Activated T-cell treated with anti-CD3 and anti-CD28 coated beads, Interleukin-2, amount 50 U/mL, for 24 hours (primary cell): ENCODE data around the gene LGALS9.
"Not testable (repeated sequence)": the region's sequence is repeated elsewhere in the genome, so short reads cannot be mapped to it uniquely, and the experiment has no call there.

Experiments used
- DNase-seq: peaks from one replicate; pipeline ENCODE4 v3.0.0-alpha.2; 2020
- H3K27ac Mint-ChIP-seq: 2 replicates; pipeline ENCODE4 v1.8.0; 2020; ENCODE audit warnings: mild to moderate bottlenecking, mixed read lengths
- H3K27me3 Mint-ChIP-seq: 2 replicates; pipeline ENCODE4 v1.8.0; 2020; ENCODE audit warnings: mixed read lengths
- H3K36me3 Mint-ChIP-seq: 2 replicates; pipeline ENCODE4 v1.8.0; 2020; ENCODE audit warnings: low read depth, mixed read lengths
- H3K4me1 Mint-ChIP-seq: 2 replicates; pipeline ENCODE4 v1.8.0; 2020; ENCODE audit warnings: low read depth, mixed read lengths
- H3K4me3 Mint-ChIP-seq: 2 replicates; pipeline ENCODE4 v1.8.0; 2020; ENCODE audit warnings: mild to moderate bottlenecking, moderate library complexity, mixed read lengths
- H3K9me3 Mint-ChIP-seq: 2 replicates; pipeline ENCODE4 v1.8.0; 2020; ENCODE audit warnings: mixed read lengths

Gene LGALS9

GRCh38 chr17:27629260-27629659, 1.7 kb upstream of the LGALS9 start:
- Mint-ChIP-seq H3K27ac (peak overlapping the region; percentile 66), H3K36me3 (peaks cover 52% of the 10 kb centered on the region), H3K4me1 (peaks cover 35% of the 10 kb centered on the region)
- not testable (repeated sequence) for H3K9me3 Mint-ChIP-seq, H3K4me3 Mint-ChIP-seq, H3K27me3 Mint-ChIP-seq, DNase-seq

- H3K4me1 Mint-ChIP-seq, result peaks cover 41% of the 10 kb centered on the region
- H3K27me3 Mint-ChIP-seq, result no peaks in the 10 kb centered on the region
Observed at GRCh38 chr17:27631411-27631760, 398 bp downstream of the LGALS9 start.

GRCh38 chr17:27631897-27632725, 1.1 kb downstream of the LGALS9 start:
- H3K36me3 Mint-ChIP-seq, result peaks cover 29% of the 10 kb centered on the region

More at GRCh38 chr17:27631411-27631760, 398 bp downstream of the LGALS9 start:
- DNase-seq, result no peak
- peak overlapping the region; percentile 91 for H3K27ac Mint-ChIP-seq
- H3K9me3 Mint-ChIP-seq, result no peaks in the 10 kb centered on the region
- H3K36me3 Mint-ChIP-seq, result peaks cover 35% of the 10 kb centered on the region
- H3K4me3 Mint-ChIP-seq, result peak overlapping the region; percentile 71

GRCh38 chr17:27632766-27633165, 1.8 kb downstream of the LGALS9 start:
- Mint-ChIP-seq H3K27ac (peak overlapping the region; percentile 64), H3K36me3 (peaks cover 24% of the 10 kb centered on the region), H3K4me1 (peaks cover 41% of the 10 kb centered on the region)
- not testable (repeated sequence) for H3K27me3 Mint-ChIP-seq, DNase-seq, H3K4me3 Mint-ChIP-seq, H3K9me3 Mint-ChIP-seq

More at GRCh38 chr17:27631897-27632725, 1.1 kb downstream of the LGALS9 start:
- Mint-ChIP-seq H3K4me3 (peak overlapping the region; percentile 71), H3K27me3 (no peaks in the 10 kb centered on the region), H3K9me3 (no peaks in the 10 kb centered on the region), H3K4me1 (peaks cover 41% of the 10 kb centered on the region), H3K27ac (peak overlapping the region; percentile 91)
- no peak for DNase-seq

GRCh38 chr17:27633312-27634025, 2.5 kb downstream of the LGALS9 start:
- Mint-ChIP-seq H3K9me3 (no peaks in the 10 kb centered on the region), H3K4me1 (peaks cover 38% of the 10 kb centered on the region), H3K4me3 (no peak overlapping the region), H3K36me3 (peaks cover 20% of the 10 kb centered on the region), H3K27ac (peak overlapping the region; percentile 64), H3K27me3 (no peaks in the 10 kb centered on the region)
- no peak for DNase-seq

GRCh38 chr17:27634026-27634335, 3.0 kb downstream of the LGALS9 start:
- no peak for DNase-seq
- Mint-ChIP-seq H3K9me3 (no peaks in the 10 kb centered on the region), H3K36me3 (peaks cover 18% of the 10 kb centered on the region), H3K4me1 (peaks cover 38% of the 10 kb centered on the region), H3K27me3 (no peaks in the 10 kb centered on the region), H3K27ac (no peak overlapping the region), H3K4me3 (no peak overlapping the region)

GRCh38 chr17:27634776-27635175, 3.8 kb downstream of the LGALS9 start:
- Mint-ChIP-seq H3K36me3 (peaks cover 13% of the 10 kb centered on the region), H3K27me3 (no peaks in the 10 kb centered on the region), H3K4me3 (no peak overlapping the region), H3K27ac (peak overlapping the region; percentile 75), H3K9me3 (no peaks in the 10 kb centered on the region), H3K4me1 (peaks cover 36% of the 10 kb centered on the region)
- no peak for DNase-seq

- Mint-ChIP-seq H3K4me1 (peaks cover 30% of the 10 kb centered on the region), H3K36me3 (peaks cover 12% of the 10 kb centered on the region), H3K27me3 (no peaks in the 10 kb centered on the region), H3K27ac (no peak overlapping the region), H3K9me3 (no peaks in the 10 kb centered on the region), H3K4me3 (no peak overlapping the region)
- DNase-seq, result no peak
Observed at GRCh38 chr17:27635275-27635823, 4.4 kb downstream of the LGALS9 start.

GRCh38 chr17:27636005-27636520, 5.1 kb downstream of the LGALS9 start:
- Mint-ChIP-seq H3K4me1 (peaks cover 25% of the 10 kb centered on the region), H3K27ac (peak overlapping the region; percentile 38), H3K36me3 (peaks cover 16% of the 10 kb centered on the region)
- H3K27me3 Mint-ChIP-seq, DNase-seq, H3K9me3 Mint-ChIP-seq, H3K4me3 Mint-ChIP-seq: not testable (repeated sequence)

GRCh38 chr17:27637818-27638217, 6.8 kb downstream of the LGALS9 start:
- Mint-ChIP-seq H3K4me1 (peaks cover 10% of the 10 kb centered on the region), H3K36me3 (peaks cover 28% of the 10 kb centered on the region)
- not testable (repeated sequence) for DNase-seq, H3K27ac Mint-ChIP-seq, H3K9me3 Mint-ChIP-seq, H3K27me3 Mint-ChIP-seq, H3K4me3 Mint-ChIP-seq

- H3K9me3 Mint-ChIP-seq, DNase-seq, H3K27me3 Mint-ChIP-seq, H3K4me3 Mint-ChIP-seq, H3K27ac Mint-ChIP-seq, H3K4me1 Mint-ChIP-seq: not testable (repeated sequence)
- peaks cover 30% of the 10 kb centered on the region for H3K36me3 Mint-ChIP-seq
Observed at GRCh38 chr17:27638415-27638914, 7.5 kb downstream of the LGALS9 start.

GRCh38 chr17:27640790-27641189, 9.8 kb downstream of the LGALS9 start:
- no peaks in the 10 kb centered on the region for H3K27me3 Mint-ChIP-seq
- H3K4me3 Mint-ChIP-seq, result no peak overlapping the region
- H3K4me1 Mint-ChIP-seq, result no peaks in the 10 kb centered on the region
- peaks cover 36% of the 10 kb centered on the region for H3K36me3 Mint-ChIP-seq
- DNase-seq, result no peak
- H3K9me3 Mint-ChIP-seq, result no peaks in the 10 kb centered on the region
- no peak overlapping the region for H3K27ac Mint-ChIP-seq

GRCh38 chr17:27644586-27644985, 13.6 kb downstream of the LGALS9 start:
- Mint-ChIP-seq H3K36me3 (peaks cover 60% of the 10 kb centered on the region), H3K4me3 (no peak overlapping the region)

GRCh38 chr17:27645621-27646020, 14.6 kb downstream of the LGALS9 start:
- not testable (repeated sequence) for H3K27ac Mint-ChIP-seq, H3K4me3 Mint-ChIP-seq, H3K9me3 Mint-ChIP-seq, H3K27me3 Mint-ChIP-seq, DNase-seq, H3K4me1 Mint-ChIP-seq
- peaks cover 56% of the 10 kb centered on the region for H3K36me3 Mint-ChIP-seq

More at GRCh38 chr17:27644586-27644985, 13.6 kb downstream of the LGALS9 start:
- no peak overlapping the region for H3K27ac Mint-ChIP-seq
- H3K4me1 Mint-ChIP-seq, result no peaks in the 10 kb centered on the region
- H3K9me3 Mint-ChIP-seq, result no peaks in the 10 kb centered on the region
- no peaks in the 10 kb centered on the region for H3K27me3 Mint-ChIP-seq
- DNase-seq, result no peak
